DMS153 (cell line): ENCODE data around the gene SEC16A.

Experiments used
- DNase-seq: peaks from one replicate; lab custom pipeline; 2025; lab: John Stamatoyannopoulos, UW

Gene SEC16A

GRCh38 chr9:136519263-136520052 is 36.6 kb upstream of the SEC16A start:
- DNase-seq: no peak

GRCh38 chr9:136518623-136519022 is 35.8 kb upstream of the SEC16A start:
- no peak for DNase-seq

GRCh38 chr9:136517950-136518349 is 35.1 kb upstream of the SEC16A start:
- DNase-seq: no peak

GRCh38 chr9:136517012-136517743 is 34.3 kb upstream of the SEC16A start:
- no peak for DNase-seq

- no peak for DNase-seq
These were observed 33.4 kb upstream of the SEC16A start for GRCh38 chr9:136516191-136516654.

- DNase-seq: no peak
These were observed 32.4 kb upstream of the SEC16A start for GRCh38 chr9:136515276-136515675.

- no peak for DNase-seq
These were observed 31.3 kb upstream of the SEC16A start for GRCh38 chr9:136514022-136514714.

GRCh38 chr9:136513191-136513590 is 30.4 kb upstream of the SEC16A start:
- DNase-seq: no peak

- DNase-seq: no peak
These were observed 29.8 kb upstream of the SEC16A start for GRCh38 chr9:136512651-136513071.

- DNase-seq: no peak
These were observed 29.1 kb upstream of the SEC16A start for GRCh38 chr9:136511670-136512592.

- no peak for DNase-seq
These were observed 28.4 kb upstream of the SEC16A start for GRCh38 chr9:136511144-136511669.

- DNase-seq: no peak
These were observed 27.7 kb upstream of the SEC16A start for GRCh38 chr9:136510561-136510960.

GRCh38 chr9:136509549-136509948 is 26.7 kb upstream of the SEC16A start:
- DNase-seq: no peak

- DNase-seq: no peak
These were observed 26.1 kb upstream of the SEC16A start for GRCh38 chr9:136508729-136509500.

- DNase-seq: no peak
These were observed 25.1 kb upstream of the SEC16A start for GRCh38 chr9:136507992-136508375.

- no peak for DNase-seq
These were observed 24.6 kb upstream of the SEC16A start for GRCh38 chr9:136507221-136507991.

GRCh38 chr9:136506425-136506824 is 23.6 kb upstream of the SEC16A start:
- no peak for DNase-seq

GRCh38 chr9:136505406-136506403 is 22.9 kb upstream of the SEC16A start:
- no peak for DNase-seq
